SK-N-SH (cell line): ENCODE results near the gene TFIP11. TPM values are rescaled to one million over a fixed set of nuclear protein-coding genes. Genes with fewer than 3 reads are reported as not detected.

Experiments used
- CTCF ChIA-PET: fragments of 300-600, 350-600 bp; formaldehyde crosslinking; extraction: SDS; loops from one replicate; lab custom pipeline; 2021; lab: Yijun Ruan, JAX
- POLR2A ChIA-PET: fragments of 350-600 bp; sonication (Branson Sonifier 250); formaldehyde crosslinking; extraction: SDS; loops from one replicate; lab custom pipeline; 2020; ENCODE audit warnings: antibody characterized with exemption, inconsistent platforms; lab: Yijun Ruan, JAX
- DNase-seq: peaks from one replicate; pipeline ENCODE4 v3.0.0; 2012
- H2AFZ ChIP-seq: fragments of 200-600 bp; sonication (generic); 2 replicates; pipeline ENCODE4 v1.8.1; 2016; ENCODE audit warnings: antibody characterized with exemption, mild to moderate bottlenecking, low read depth
- H3F3A ChIP-seq: fragments of 200-600 bp; sonication (generic); replicated peaks from 2 replicates; pipeline ENCODE3; 2016; ENCODE audit warnings: antibody characterized with exemption, mild to moderate bottlenecking; ENCODE audit not compliant: insufficient read depth
- H3K27ac ChIP-seq, 2 experiments: fragments of 200-500 bp in 1 of 2; fragments of 200-600 bp in 1 of 2; sonication (Bioruptor generic) in 1 of 2; sonication (generic), shearing (Covaris generic) in 1 of 2; 2 replicates each; pipeline versions ENCODE4 v1.5.1 to v1.6.1; 2014 to 2016; ENCODE audit warnings: low read depth in 2 of 2, inconsistent platforms in 1 of 2, low read length in 1 of 2, mild to moderate bottlenecking in 1 of 2, mixed read lengths in 1 of 2
- H3K27me3 ChIP-seq: fragments of 200-600 bp; sonication (generic), shearing (Covaris generic); 2 replicates; pipeline ENCODE4 v1.6.1; 2016; ENCODE audit warnings: mixed run types; ENCODE audit not compliant: insufficient read depth
- H3K36me3 ChIP-seq, 2 experiments: fragments of 200-500 bp in 1 of 2; fragments of 200-600 bp in 1 of 2; sonication (Bioruptor generic) in 1 of 2; sonication (generic) in 1 of 2; replicated peaks in 1 of 2; 2 replicates each; pipeline versions ENCODE3 to v1.5.1; 2014 to 2016; ENCODE audit warnings: low read length in 1 of 2, mild to moderate bottlenecking in 1 of 2; ENCODE audit not compliant: insufficient read depth in 2 of 2, control insufficient read depth in 1 of 2
- H3K4me1 ChIP-seq, 2 experiments: fragments of 200-500 bp in 1 of 2; fragments of 200-600 bp in 1 of 2; sonication (Bioruptor generic) in 1 of 2; sonication (generic), shearing (Covaris generic) in 1 of 2; 2 replicates each; pipeline versions ENCODE4 v1.5.1 to v1.6.1; 2014 to 2016; ENCODE audit warnings: low read depth in 1 of 2, low read length in 1 of 2, mixed run types in 1 of 2; ENCODE audit not compliant: insufficient read depth in 2 of 2, control insufficient read depth in 1 of 2
- H3K4me2 ChIP-seq: fragments of 200-600 bp; sonication (generic), shearing (Covaris generic); 2 replicates; pipeline ENCODE4 v1.6.1; 2017; ENCODE audit warnings: mixed run types
- H3K4me3 ChIP-seq, 2 experiments: fragments of 200-500 bp in 1 of 2; fragments of 200-600 bp in 1 of 2; sonication (Bioruptor generic) in 1 of 2; sonication (generic), shearing (Covaris generic) in 1 of 2; 2 replicates each; pipeline versions ENCODE4 v1.5.1 to v1.8.1; 2014 to 2016; ENCODE audit warnings: low read depth in 2 of 2, inconsistent platforms in 1 of 2, low read length in 1 of 2, mild to moderate bottlenecking in 1 of 2, mixed read lengths in 1 of 2, moderate library complexity in 1 of 2
- H3K79me2 ChIP-seq: fragments of 200-600 bp; sonication (generic); 2 replicates; pipeline ENCODE4 v1.8.1; 2017; ENCODE audit warnings: mild to moderate bottlenecking; ENCODE audit not compliant: insufficient read depth
- H3K9ac ChIP-seq: fragments of 200-600 bp; sonication (generic); 2 replicates; pipeline ENCODE4 v1.6.1; 2017; ENCODE audit warnings: mixed run types
- H3K9me2 ChIP-seq: fragments of 200-600 bp; sonication (generic); 2 replicates; pipeline ENCODE4 v1.6.1; 2017; ENCODE audit warnings: mixed run types
- H3K9me3 ChIP-seq: fragments of 200-600 bp; sonication (generic); 2 replicates; pipeline ENCODE4 v1.6.1; 2017; ENCODE audit warnings: mixed run types, mild to moderate bottlenecking, moderate library complexity
- H4K20me1 ChIP-seq: fragments of 200-600 bp; sonication (generic); 2 replicates; pipeline ENCODE4 v1.6.1; 2017; ENCODE audit warnings: mild to moderate bottlenecking, mixed run types; ENCODE audit not compliant: insufficient read depth
- CHD2 ChIP-seq: fragments of 150-350 bp; IDR thresholded peaks from 2 replicates; pipeline ENCODE4 v1.6.1; 2018; ENCODE audit warnings: low read length; ENCODE audit not compliant: partially characterized antibody
- GABPA ChIP-seq: IDR thresholded peaks from 2 replicates; pipeline ENCODE4 v1.4.0; 2012; ENCODE audit warnings: low read depth, mild to moderate bottlenecking
- IRF3 ChIP-seq: fragments of 150-350 bp; IDR thresholded peaks from 2 replicates; pipeline ENCODE4 v1.6.1; 2016; ENCODE audit warnings: mild to moderate bottlenecking, low read depth, low read length
- MAX ChIP-seq: IDR thresholded peaks from 2 replicates; pipeline ENCODE4 v1.4.0; 2012; ENCODE audit warnings: low read depth
- MEF2A ChIP-seq: IDR thresholded peaks from 2 replicates; pipeline ENCODE4 v1.4.0; 2012; ENCODE audit warnings: low read depth, borderline replicate concordance
- MXI1 ChIP-seq: IDR thresholded peaks from 2 replicates; pipeline ENCODE4 v1.6.1; 2012; ENCODE audit warnings: mild to moderate bottlenecking, low read depth, low read length, improper control_type of control experiment
- NFIC ChIP-seq: IDR thresholded peaks from 2 replicates; pipeline ENCODE4 v1.4.0; 2012; ENCODE audit warnings: borderline replicate concordance
- NRF1 ChIP-seq: IDR thresholded peaks from 2 replicates; pipeline ENCODE4 v1.6.1; 2012; ENCODE audit warnings: low read depth, mild to moderate bottlenecking, low read length
- RCOR1 ChIP-seq: fragments of 150-350 bp; IDR thresholded peaks from 2 replicates; pipeline ENCODE4 v1.6.1; 2017; ENCODE audit warnings: antibody characterized with exemption, low read length
- REST ChIP-seq: IDR thresholded peaks from 2 replicates; pipeline ENCODE4 v1.6.1; 2012; ENCODE audit warnings: mild to moderate bottlenecking, low read depth, low read length, moderate library complexity
- RXRA ChIP-seq: IDR thresholded peaks from 2 replicates; pipeline ENCODE4 v1.4.0; 2012; ENCODE audit warnings: low read depth, mild to moderate bottlenecking, borderline replicate concordance
- SIN3A ChIP-seq: IDR thresholded peaks from 2 replicates; pipeline ENCODE4 v1.6.1; 2012; ENCODE audit warnings: low read depth, mild to moderate bottlenecking, low read length, moderate library complexity, borderline replicate concordance
- TAF1 ChIP-seq: IDR thresholded peaks from 2 replicates; pipeline ENCODE4 v1.6.1; 2012; ENCODE audit warnings: low read depth, mild to moderate bottlenecking, low read length, moderate library complexity, borderline replicate concordance
- USF2 ChIP-seq: fragments of 150-350 bp; IDR thresholded peaks from 2 replicates; pipeline ENCODE4 v1.6.1; 2017; ENCODE audit warnings: antibody characterized with exemption, low read length, low read depth, borderline replicate concordance
- YY1 ChIP-seq: IDR thresholded peaks from 2 replicates; pipeline ENCODE4 v1.4.0; 2012; ENCODE audit warnings: low read depth, mild to moderate bottlenecking
- WGBS: methylation state at CpG from one replicate; pipeline ENCODE4 v1.1.6; 2017; ENCODE audit warnings: low lambda C conversion rate; 5-methylcytosine and 5-hydroxymethylcytosine counted together
- polyA plus RNA-seq, 3 experiments: library from polyadenylated mRNA; depleted of rRNA; stranded (reverse); fragments of >200 nt; gene quantifications; 2 replicates each; pipeline ENCODE4 v1.2.3, GENCODE V29; 2012

Gene TFIP11
- polyA plus RNA-seq, 1 of the 3 experiments (the other 2 are of a cell fraction) = 32.8 TPM

GRCh38 chr22:26501996-26502395, 10.3 kb downstream of the TFIP11 start:
- CTCF ChIA-PET = interaction anchor here (0.7 to 2.5 kb wide), 9 partner anchors 10 to 170 kb away, joined by 3 to 16 read pairs (median 4); partner anchors contain the start of gene TFIP11
- Histone ChIP-seq H4K20me1 (no peaks in the 10 kb centered on the region), H3K79me2 (no peaks in the 10 kb centered on the region), H2AFZ (no peak overlapping the region), H3K27me3 (no peaks in the 10 kb centered on the region), H3K9me3 (no peaks in the 10 kb centered on the region), H3K9me2 (no peaks in the 10 kb centered on the region), H3F3A (peaks cover 15% of the 10 kb centered on the region), H3K27ac (no peak overlapping the region), H3K4me3 (no peak overlapping the region), H3K4me1 (no peaks in the 10 kb centered on the region), H3K4me2 (no peak overlapping the region), H3K36me3 (peaks cover 70% of the 10 kb centered on the region in 2 experiments), H3K9ac (no peak overlapping the region)
- POLR2A ChIA-PET = interaction anchor here (0.6 kb wide), 1 partner anchor 1317 kb away, joined by 3 read pairs; no protein-coding TSS in a partner anchor
- DNase-seq = no peak
- TF ChIP-seq TAF1 (no peak), SIN3A (no peak)
- WGBS = 67% methylated on average over 2 of the region's 2 CpGs

- H3K27ac ChIP-seq = no peak overlapping the region
- no peak for DNase-seq
- no peaks in the 10 kb centered on the region for H3K9me2 ChIP-seq
- no peak overlapping the region for H3K4me3 ChIP-seq
- POLR2A ChIA-PET = no interaction called here
- H2AFZ ChIP-seq = no peak overlapping the region
- H3K4me2 ChIP-seq = no peak overlapping the region
- H3K27me3 ChIP-seq = no peaks in the 10 kb centered on the region
- WGBS = 86% methylated on average over 11 of the region's 25 CpGs
- CTCF ChIA-PET = no interaction called here
- H3K36me3 ChIP-seq = peaks cover 68 to 73% of the 10 kb centered on the region in 2 experiments
- H4K20me1 ChIP-seq = no peaks in the 10 kb centered on the region
- TF ChIP-seq RCOR1 = no peak
- no peak for TF ChIP-seq YY1
- no peak for TF ChIP-seq NRF1
- no peak for TF ChIP-seq MXI1
- TF ChIP-seq USF2 = no peak
- no peak for TF ChIP-seq CHD2
- no peak for TF ChIP-seq MEF2A
- no peak for TF ChIP-seq GABPA
- no peak for TF ChIP-seq NFIC
- TF ChIP-seq RXRA = no peak
- TF ChIP-seq REST = no peak
- no peak for TF ChIP-seq IRF3
- no peak for TF ChIP-seq MAX
- peaks cover 15% of the 10 kb centered on the region for H3F3A ChIP-seq
- no peaks in the 10 kb centered on the region for H3K9me3 ChIP-seq
- H3K79me2 ChIP-seq = no peaks in the 10 kb centered on the region
- H3K4me1 ChIP-seq = no peaks in the 10 kb centered on the region
- no peak overlapping the region for H3K9ac ChIP-seq
These were observed 13.0 kb downstream of the TFIP11 start for GRCh38 chr22:26499188-26499703.
